ENCODE data around the gene MCCC1.
A peak's percentile ranks its signal among the peaks of the same experiment; 100 is the strongest.

The MCCC1 gene

DNA sequence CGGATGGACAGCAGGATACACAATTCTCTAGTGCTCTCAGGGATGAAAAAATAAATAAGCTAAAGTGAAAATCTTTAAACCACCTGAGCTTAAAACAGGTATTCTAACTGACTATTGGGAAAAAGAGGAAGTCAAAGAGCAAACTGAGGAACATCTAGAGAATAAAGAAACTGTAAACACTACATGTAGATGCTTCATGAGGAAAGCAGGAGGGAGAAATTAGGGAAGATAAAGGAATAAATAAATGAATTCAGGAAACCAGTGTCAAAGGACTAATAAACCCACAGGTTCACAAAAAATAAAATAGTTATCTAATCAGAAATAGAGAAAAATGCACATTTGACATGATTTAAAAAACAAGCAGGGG, 525 bp upstream of the MCCC1 start:
- TF ChIP-seq, protein P1, sequence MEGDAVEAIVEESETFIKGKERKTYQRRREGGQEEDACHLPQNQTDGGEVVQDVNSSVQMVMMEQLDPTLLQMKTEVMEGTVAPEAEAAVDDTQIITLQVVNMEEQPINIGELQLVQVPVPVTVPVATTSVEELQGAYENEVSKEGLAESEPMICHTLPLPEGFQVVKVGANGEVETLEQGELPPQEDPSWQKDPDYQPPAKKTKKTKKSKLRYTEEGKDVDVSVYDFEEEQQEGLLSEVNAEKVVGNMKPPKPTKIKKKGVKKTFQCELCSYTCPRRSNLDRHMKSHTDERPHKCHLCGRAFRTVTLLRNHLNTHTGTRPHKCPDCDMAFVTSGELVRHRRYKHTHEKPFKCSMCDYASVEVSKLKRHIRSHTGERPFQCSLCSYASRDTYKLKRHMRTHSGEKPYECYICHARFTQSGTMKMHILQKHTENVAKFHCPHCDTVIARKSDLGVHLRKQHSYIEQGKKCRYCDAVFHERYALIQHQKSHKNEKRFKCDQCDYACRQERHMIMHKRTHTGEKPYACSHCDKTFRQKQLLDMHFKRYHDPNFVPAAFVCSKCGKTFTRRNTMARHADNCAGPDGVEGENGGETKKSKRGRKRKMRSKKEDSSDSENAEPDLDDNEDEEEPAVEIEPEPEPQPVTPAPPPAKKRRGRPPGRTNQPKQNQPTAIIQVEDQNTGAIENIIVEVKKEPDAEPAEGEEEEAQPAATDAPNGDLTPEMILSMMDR (IDR thresholded peaks at IDR 0.05) = no peak
- peak overlapping the region; percentile 85 for H3K27ac ChIP-seq

DNA sequence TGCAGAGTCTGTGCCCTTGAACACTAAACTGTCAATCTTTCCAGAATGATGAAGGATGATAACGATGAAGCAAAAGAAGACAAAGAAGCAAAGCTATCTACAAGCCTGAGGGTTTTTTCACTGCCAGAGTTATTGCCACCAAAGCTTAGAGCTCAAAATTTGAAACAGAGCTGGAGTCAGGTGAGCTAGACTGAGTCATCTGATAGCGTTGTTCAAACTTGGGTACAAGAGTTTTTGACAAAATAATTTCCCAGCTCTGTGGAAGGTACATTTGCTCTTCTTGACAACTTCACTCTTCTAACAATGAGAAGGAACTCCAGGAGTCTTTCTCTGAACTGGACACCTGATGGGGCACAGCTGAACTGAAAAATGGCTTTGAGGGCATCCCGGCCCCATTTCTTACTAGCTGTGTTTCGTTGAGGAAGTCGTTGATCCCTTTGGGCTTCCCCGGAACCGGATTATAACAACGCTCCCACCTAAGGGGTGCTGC, 715 bp downstream of the MCCC1 start:
- Histone ChIP-seq H3K27me3 (no peaks in the 10 kb centered on the region), H3K36me3 (no peaks in the 10 kb centered on the region), H3K27ac (peak overlapping the region; percentile 85), H3K9me3 (no peaks in the 10 kb centered on the region), H3K4me3 (ENCODE audit: low read depth in 1 of 2, low read length in 1 of 2) (peak overlapping the region; percentile 70 to 88), H3K4me1 (ENCODE audit: control insufficient read depth in 1 of 2, insufficient read depth in 1 of 2, low read depth in 1 of 2, low read length in 1 of 2) (peaks cover 12 to 18% of the 10 kb centered on the region in 2 experiments)
- TF ChIP-seq, protein P1 (IDR thresholded peaks at IDR 0.05) = no peak

More for the DNA sequence above, 525 bp upstream of the MCCC1 start:
- no peaks in the 10 kb centered on the region for H3K9me3 ChIP-seq
- H3K27me3 ChIP-seq = no peaks in the 10 kb centered on the region
- peak overlapping the region; percentile 70 to 88 for H3K4me3 ChIP-seq (ENCODE audit: low read depth in 1 of 2, low read length in 1 of 2)
- H3K4me1 ChIP-seq (ENCODE audit: control insufficient read depth in 1 of 2, insufficient read depth in 1 of 2, low read depth in 1 of 2, low read length in 1 of 2) = peaks cover 12 to 18% of the 10 kb centered on the region in 2 experiments
- no peaks in the 10 kb centered on the region for H3K36me3 ChIP-seq

DNA sequence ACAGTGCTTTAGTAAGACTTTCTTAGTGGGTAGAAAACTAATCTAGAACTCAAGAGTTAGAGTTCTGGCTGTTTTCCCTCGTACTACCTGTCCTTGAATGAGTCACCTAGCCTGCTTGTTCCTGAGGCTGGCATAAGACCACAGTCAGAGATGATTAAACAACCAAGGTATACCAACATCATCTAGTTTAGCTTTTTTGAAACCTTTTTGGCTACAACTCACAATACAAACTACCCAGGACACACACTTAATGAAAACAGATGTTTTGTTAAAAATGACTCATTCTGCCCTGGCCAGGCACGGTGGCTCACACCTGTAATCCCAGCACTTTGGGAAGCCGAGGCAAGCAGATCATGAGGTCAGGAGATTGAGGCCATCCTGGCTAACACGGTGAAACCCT, 4.6 kb downstream of the MCCC1 start:
- no peaks in the 10 kb centered on the region for H3K27me3 ChIP-seq
- no peaks in the 10 kb centered on the region for H3K9me3 ChIP-seq
- TF ChIP-seq, protein P1 (IDR thresholded peaks at IDR 0.05) = no peak
- H3K36me3 ChIP-seq = peaks cover 21% of the 10 kb centered on the region
- H3K4me3 ChIP-seq (ENCODE audit: low read depth in 1 of 2, low read length in 1 of 2) = no peak overlapping the region
- H3K27ac ChIP-seq = no peak overlapping the region
- peaks cover 12% of the 10 kb centered on the region in 2 experiments for H3K4me1 ChIP-seq (ENCODE audit: control insufficient read depth in 1 of 2, insufficient read depth in 1 of 2, low read depth in 1 of 2, low read length in 1 of 2)

DNA sequence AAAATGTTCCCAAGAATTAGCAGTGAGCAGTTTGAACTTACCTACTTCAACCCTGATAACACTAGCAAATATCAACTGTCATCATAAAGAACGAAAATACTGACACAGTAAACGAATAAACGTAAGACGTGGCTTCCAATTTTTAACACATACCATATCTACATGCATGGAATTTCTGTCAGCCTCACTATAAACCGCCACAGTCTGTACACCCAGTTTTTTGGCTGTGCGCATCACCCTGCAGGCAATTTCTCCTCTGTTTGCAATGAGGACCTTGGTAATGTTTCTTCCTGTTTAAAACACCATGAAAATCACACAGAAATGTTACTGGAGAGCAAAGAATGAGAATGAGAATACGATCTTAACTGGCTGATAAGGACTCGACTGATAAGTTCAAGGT, 7.0 kb downstream of the MCCC1 start:
- H3K27me3 ChIP-seq = no peaks in the 10 kb centered on the region
- H3K36me3 ChIP-seq = peaks cover 34% of the 10 kb centered on the region
- TF ChIP-seq, protein P1 (IDR thresholded peaks at IDR 0.05) = no peak
- no peaks in the 10 kb centered on the region for H3K9me3 ChIP-seq
- H3K4me3 ChIP-seq (ENCODE audit: low read depth in 1 of 2, low read length in 1 of 2) = no peak overlapping the region
- H3K27ac ChIP-seq = no peak overlapping the region
- no peaks in the 10 kb centered on the region for H3K4me1 ChIP-seq (ENCODE audit: control insufficient read depth in 1 of 2, insufficient read depth in 1 of 2, low read depth in 1 of 2, low read length in 1 of 2)

DNA sequence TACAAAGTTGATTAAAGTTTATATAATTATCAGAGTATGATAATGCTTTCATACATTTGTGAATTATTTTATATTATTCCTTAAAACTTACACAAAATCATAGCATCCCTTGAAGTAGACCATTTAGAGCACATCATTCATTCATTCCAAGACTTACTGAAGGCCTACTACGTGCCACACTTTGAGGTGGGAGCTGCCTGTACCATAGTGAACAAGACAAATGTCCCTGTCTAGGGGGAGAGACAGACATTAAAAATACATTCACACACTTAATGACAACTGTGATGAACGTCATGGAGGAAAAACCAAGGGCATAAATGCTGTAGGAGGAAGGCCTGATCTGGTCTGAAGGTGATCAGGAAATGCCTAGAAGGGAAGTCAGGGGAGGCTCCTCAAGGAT, 12.1 kb downstream of the MCCC1 start:
- Histone ChIP-seq H3K27ac (no peak overlapping the region), H3K9me3 (no peaks in the 10 kb centered on the region), H3K4me1 (ENCODE audit: control insufficient read depth in 1 of 2, insufficient read depth in 1 of 2, low read depth in 1 of 2, low read length in 1 of 2) (no peaks in the 10 kb centered on the region), H3K27me3 (no peaks in the 10 kb centered on the region), H3K36me3 (peaks cover 65% of the 10 kb centered on the region), H3K4me3 (ENCODE audit: low read depth in 1 of 2, low read length in 1 of 2) (no peak overlapping the region)
- TF ChIP-seq, protein P1 (IDR thresholded peaks at IDR 0.05) = no peak
